Measurements from ENCODE around the gene SMAD3. TPM values are rescaled to one million over a fixed set of nuclear protein-coding genes. Genes with fewer than 3 reads are reported as not detected.
"Not testable (repeated sequence)": the region's sequence is repeated elsewhere in the genome, so short reads cannot be mapped to it uniquely, and the experiment has no call there.

Gene SMAD3
- total RNA-seq, 2 experiments from 2014 or later = 145 to 148 TPM

GRCh38 chr15:67114846-67115585, 49.6 kb downstream of the SMAD3 start:
- CTCF ChIA-PET = interaction anchor here (0.7 to 1.7 kb wide), 4 partner anchors 9 to 48 kb away, joined by 3 to 4 read pairs (median 3); no protein-coding TSS in a partner anchor
- H3K36me3 Mint-ChIP-seq (ENCODE audit: low read depth) = peaks cover 82% of the 10 kb centered on the region

GRCh38 chr15:67115586-67115969, 50.2 kb downstream of the SMAD3 start:
- Mint-ChIP-seq H3K4me1 (peaks cover 93% of the 10 kb centered on the region), H3K36me3 (ENCODE audit: low read depth) (peaks cover 81% of the 10 kb centered on the region), H3K9me3 (peaks cover 10% of the 10 kb centered on the region), H3K27me3 (no peaks in the 10 kb centered on the region), H3K27ac (peak overlapping the region; percentile 80), H3K4me3 (no peak overlapping the region)
- DNase-seq = no peak
- CTCF ChIA-PET = interaction anchor here (0.7 to 1.7 kb wide), 3 partner anchors 9 to 49 kb away, joined by 3 to 4 read pairs (median 3); no protein-coding TSS in a partner anchor
- POLR2A ChIA-PET = interaction anchor here (0.9 to 10.4 kb wide), 13 partner anchors 8 to 50 kb away, joined by 3 to 73 read pairs (median 5); partner anchors contain the start of gene SMAD3

More at GRCh38 chr15:67114846-67115585, 49.6 kb downstream of the SMAD3 start:
- peak overlapping the region; percentile 80 for H3K27ac Mint-ChIP-seq
- H3K27me3 Mint-ChIP-seq = no peaks in the 10 kb centered on the region
- DNase-seq = peak; percentile 41
- peaks cover 15% of the 10 kb centered on the region for H3K9me3 Mint-ChIP-seq
- H3K4me1 Mint-ChIP-seq = peaks cover 93% of the 10 kb centered on the region
- H3K4me3 Mint-ChIP-seq = peak overlapping the region; percentile 3
- POLR2A ChIA-PET = interaction anchor here (0.9 to 10.4 kb wide), 10 partner anchors 9 to 49 kb away, joined by 3 to 73 read pairs (median 8); partner anchors contain the start of gene SMAD3

GRCh38 chr15:67116742-67117141, 51.3 kb downstream of the SMAD3 start:
- H3K36me3 Mint-ChIP-seq (ENCODE audit: low read depth) = peaks cover 72% of the 10 kb centered on the region
- peak overlapping the region; percentile 80 for H3K27ac Mint-ChIP-seq
- H3K27me3 Mint-ChIP-seq = no peaks in the 10 kb centered on the region
- ChIA-PET CTCF (interaction anchor here (1.0 to 1.6 kb wide), 5 partner anchors 10 to 124 kb away, joined by 3 to 6 read pairs (median 5); no protein-coding TSS in a partner anchor), POLR2A (interaction anchor here (0.8 to 10.4 kb wide), 19 partner anchors 7 to 52 kb away, joined by 3 to 73 read pairs (median 5); partner anchors contain the start of gene SMAD3)
- no peak for DNase-seq
- H3K4me1 Mint-ChIP-seq = peaks cover 93% of the 10 kb centered on the region
- H3K9me3 Mint-ChIP-seq = no peaks in the 10 kb centered on the region
- no peak overlapping the region for H3K4me3 Mint-ChIP-seq

- H3K4me3 Mint-ChIP-seq = no peak overlapping the region
- ChIA-PET CTCF (interaction anchor here (1.3 to 1.6 kb wide), 4 partner anchors 11 to 35 kb away, joined by 4 to 6 read pairs (median 5); no protein-coding TSS in a partner anchor), POLR2A (interaction anchor here (1.1 to 10.4 kb wide), 15 partner anchors 7 to 53 kb away, joined by 3 to 73 read pairs (median 8); no protein-coding TSS in a partner anchor)
- peak overlapping the region; percentile 80 for H3K27ac Mint-ChIP-seq
- H3K27me3 Mint-ChIP-seq = no peaks in the 10 kb centered on the region
- peaks cover 97% of the 10 kb centered on the region for H3K4me1 Mint-ChIP-seq
- no peaks in the 10 kb centered on the region for H3K9me3 Mint-ChIP-seq
- peaks cover 73% of the 10 kb centered on the region for H3K36me3 Mint-ChIP-seq (ENCODE audit: low read depth)
- DNase-seq = no peak
Measured at GRCh38 chr15:67117370-67117769, 52.0 kb downstream of the SMAD3 start.

- H3K27me3 Mint-ChIP-seq = no peaks in the 10 kb centered on the region
- peak overlapping the region; percentile 77 for H3K27ac Mint-ChIP-seq
- peaks cover 65% of the 10 kb centered on the region for H3K36me3 Mint-ChIP-seq (ENCODE audit: low read depth)
- no peak overlapping the region for H3K4me3 Mint-ChIP-seq
- no peak for DNase-seq
- ChIA-PET POLR2A (interaction anchor here (0.8 to 10.4 kb wide), 10 partner anchors 9 to 53 kb away, joined by 3 to 117 read pairs (median 4); no protein-coding TSS in a partner anchor), CTCF (interaction anchor here (0.9 kb wide), 1 partner anchor 22 kb away, joined by 3 read pairs; no protein-coding TSS in a partner anchor)
- H3K9me3 Mint-ChIP-seq = no peaks in the 10 kb centered on the region
- H3K4me1 Mint-ChIP-seq = peaks cover 98% of the 10 kb centered on the region
Measured at GRCh38 chr15:67118808-67119207, 53.4 kb downstream of the SMAD3 start.

GRCh38 chr15:67119238-67119846, 53.9 kb downstream of the SMAD3 start:
- Mint-ChIP-seq H3K4me1 (peaks cover 98% of the 10 kb centered on the region), H3K27me3 (no peaks in the 10 kb centered on the region), H3K27ac (peak overlapping the region; percentile 77), H3K36me3 (ENCODE audit: low read depth) (peaks cover 66% of the 10 kb centered on the region), H3K4me3 (no peak overlapping the region), H3K9me3 (no peaks in the 10 kb centered on the region)
- POLR2A ChIA-PET = interaction anchor here (0.8 to 10.4 kb wide), 15 partner anchors 15 to 173 kb away, joined by 3 to 117 read pairs (median 5); no protein-coding TSS in a partner anchor
- CTCF ChIA-PET = interaction anchor here (0.9 to 2.3 kb wide), 2 partner anchors 15 to 23 kb away, joined by 3 to 7 read pairs; no protein-coding TSS in a partner anchor
- DNase-seq = no peak

- Mint-ChIP-seq H3K4me1 (peaks cover 96% of the 10 kb centered on the region), H3K27me3 (no peaks in the 10 kb centered on the region), H3K4me3 (peak overlapping the region; percentile 35), H3K36me3 (ENCODE audit: low read depth) (peaks cover 63% of the 10 kb centered on the region), H3K27ac (peak overlapping the region; percentile 77), H3K9me3 (no peaks in the 10 kb centered on the region)
- CTCF ChIA-PET = interaction anchor here (1.0 to 2.3 kb wide), 2 partner anchors 14 to 47 kb away, joined by 3 to 7 read pairs; no protein-coding TSS in a partner anchor
- POLR2A ChIA-PET = interaction anchor here (0.8 to 10.4 kb wide), 25 partner anchors 9 to 174 kb away, joined by 3 to 117 read pairs (median 5); partner anchors contain the start of gene SMAD3
- no peak for DNase-seq
Measured at GRCh38 chr15:67120009-67120838, 54.8 kb downstream of the SMAD3 start.

- Mint-ChIP-seq H3K36me3 (ENCODE audit: low read depth) (peaks cover 63% of the 10 kb centered on the region), H3K27me3 (no peaks in the 10 kb centered on the region), H3K27ac (peak overlapping the region; percentile 77), H3K4me3 (peak overlapping the region; percentile 23), H3K9me3 (no peaks in the 10 kb centered on the region), H3K4me1 (peaks cover 95% of the 10 kb centered on the region)
- ChIA-PET POLR2A (interaction anchor here (0.8 to 10.4 kb wide), 24 partner anchors 8 to 174 kb away, joined by 3 to 117 read pairs (median 5); partner anchors contain the start of gene SMAD3), CTCF (interaction anchor here (1.0 to 2.3 kb wide), 3 partner anchors 13 to 48 kb away, joined by 3 to 7 read pairs (median 4); no protein-coding TSS in a partner anchor)
- DNase-seq = peak; percentile 86
Measured at GRCh38 chr15:67120839-67121643, 55.6 kb downstream of the SMAD3 start.

GRCh38 chr15:67121644-67122605, 56.5 kb downstream of the SMAD3 start:
- no peak for DNase-seq
- no peaks in the 10 kb centered on the region for H3K27me3 Mint-ChIP-seq
- POLR2A ChIA-PET = interaction anchor here (0.9 to 10.4 kb wide), 17 partner anchors 7 to 56 kb away, joined by 3 to 117 read pairs (median 7); partner anchors contain the start of gene SMAD3
- H3K27ac Mint-ChIP-seq = peak overlapping the region; percentile 77
- no peaks in the 10 kb centered on the region for H3K9me3 Mint-ChIP-seq
- no peak overlapping the region for H3K4me3 Mint-ChIP-seq
- H3K4me1 Mint-ChIP-seq = peaks cover 95% of the 10 kb centered on the region
- CTCF ChIA-PET = interaction anchor here (0.7 to 2.3 kb wide), 5 partner anchors 11 to 1087 kb away, joined by 3 to 7 read pairs (median 4); no protein-coding TSS in a partner anchor
- H3K36me3 Mint-ChIP-seq (ENCODE audit: low read depth) = peaks cover 59% of the 10 kb centered on the region

- not testable (repeated sequence) for H3K4me3 Mint-ChIP-seq, H3K27me3 Mint-ChIP-seq, H3K9me3 Mint-ChIP-seq, DNase-seq
- ChIA-PET CTCF (interaction anchor here (0.7 to 1.7 kb wide), 5 partner anchors 10 to 1088 kb away, joined by 3 to 5 read pairs (median 3); no protein-coding TSS in a partner anchor), POLR2A (interaction anchor here (0.9 to 10.4 kb wide), 8 partner anchors 8 to 57 kb away, joined by 3 to 117 read pairs (median 20); partner anchors contain the start of gene SMAD3)
- Mint-ChIP-seq H3K4me1 (peaks cover 95% of the 10 kb centered on the region), H3K27ac (peak overlapping the region; percentile 77), H3K36me3 (ENCODE audit: low read depth) (peaks cover 58% of the 10 kb centered on the region)
Measured at GRCh38 chr15:67122816-67123215, 57.4 kb downstream of the SMAD3 start.
